Loucy (cell line): ENCODE data around the gene FHDC1.

Source experiments
- H2AFZ ChIP-seq: fragments of 200-600 bp; sonication (generic); 2 replicates; pipeline ENCODE4 v1.6.0; 2016; ENCODE audit warnings: antibody characterized with exemption, mild to moderate bottlenecking, low read length, moderate library complexity
- H3F3A ChIP-seq: fragments of 200-600 bp; 2 replicates; pipeline ENCODE4 v1.6.0; 2016; ENCODE audit warnings: antibody characterized with exemption, low read depth, mild to moderate bottlenecking
- H3K27me3 ChIP-seq: fragments of 200-600 bp; sonication (generic); 2 replicates; pipeline ENCODE4 v1.6.1; 2014; ENCODE audit warnings: low read length, mild to moderate bottlenecking; ENCODE audit not compliant: insufficient read depth, poor library complexity, severe bottlenecking
- H3K36me3 ChIP-seq: fragments of 200-600 bp; sonication (generic); 2 replicates; pipeline ENCODE4 v1.6.1; 2016; ENCODE audit warnings: low read length; ENCODE audit not compliant: insufficient read depth
- H3K4me1 ChIP-seq: fragments of 200-600 bp; sonication (generic); 2 replicates; pipeline ENCODE4 v1.5.1; 2014; ENCODE audit warnings: low read length, mild to moderate bottlenecking; ENCODE audit not compliant: insufficient read depth, poor library complexity, severe bottlenecking
- H3K4me2 ChIP-seq: fragments of 200-600 bp; sonication (generic); 2 replicates; pipeline ENCODE4 v1.6.0; 2014; ENCODE audit warnings: antibody characterized with exemption, low read length, low read depth, mild to moderate bottlenecking; ENCODE audit not compliant: poor library complexity, severe bottlenecking
- H3K4me3 ChIP-seq: fragments of 200-600 bp; sonication (generic); 2 replicates; pipeline ENCODE4 v1.5.1; 2014; ENCODE audit warnings: low read length, mild to moderate bottlenecking, mixed read lengths; ENCODE audit not compliant: poor library complexity, severe bottlenecking
- H3K79me2 ChIP-seq: fragments of 200-600 bp; sonication (generic); 2 replicates; pipeline ENCODE4 v1.6.1; 2014; ENCODE audit warnings: low read length; ENCODE audit not compliant: insufficient read depth
- H3K9ac ChIP-seq: fragments of 200-600 bp; sonication (generic); 2 replicates; pipeline ENCODE4 v1.6.0; 2014; ENCODE audit warnings: mild to moderate bottlenecking, low read depth, low read length, moderate library complexity; ENCODE audit not compliant: poor library complexity, severe bottlenecking
- H3K9me2 ChIP-seq: fragments of 200-600 bp; sonication (generic); replicated peaks from 2 replicates; pipeline ENCODE4 v1.6.1; 2016; ENCODE audit warnings: low read depth, low read length, mixed read lengths
- H3K9me3 ChIP-seq: fragments of 200-600 bp; sonication (generic); 2 replicates; pipeline ENCODE4 v1.6.1; 2014; ENCODE audit warnings: mild to moderate bottlenecking, antibody characterized with exemption, low read length, low read depth; ENCODE audit not compliant: insufficient read depth
- H4K20me1 ChIP-seq: fragments of 200-600 bp; sonication (generic); 2 replicates; pipeline ENCODE4 v1.6.0; 2014; ENCODE audit warnings: antibody characterized with exemption, low read length, mild to moderate bottlenecking; ENCODE audit not compliant: insufficient read depth, poor library complexity, severe bottlenecking
- CTCF ChIP-seq: fragments of 200-600 bp; sonication (generic); conservative IDR thresholded peaks from 2 replicates; pipeline ENCODE4 v1.5.1; 2014; ENCODE audit warnings: mild to moderate bottlenecking, antibody characterized with exemption, low read length
- EZH2phosphoT487 ChIP-seq: fragments of 200-600 bp; IDR thresholded peaks from 2 replicates; pipeline ENCODE4 v1.6.1; 2018; ENCODE audit warnings: antibody characterized with exemption, mild to moderate bottlenecking, moderate library complexity, borderline replicate concordance

FHDC1 gene

GRCh38 chr4:152959080-152959479 lies 23.0 kb downstream of the FHDC1 start:
- no peak overlapping the region for H3K4me2 ChIP-seq
- H3K9me2 ChIP-seq, result no peaks in the 10 kb centered on the region
- no peak overlapping the region for H3K4me3 ChIP-seq
- H4K20me1 ChIP-seq, result no peaks in the 10 kb centered on the region
- no peaks in the 10 kb centered on the region for H3K27me3 ChIP-seq
- H2AFZ ChIP-seq, result no peak overlapping the region
- H3K4me1 ChIP-seq, result peaks cover 6% of the 10 kb centered on the region
- H3K36me3 ChIP-seq, result no peaks in the 10 kb centered on the region
- H3K9ac ChIP-seq, result no peak overlapping the region
- TF ChIP-seq EZH2phosphoT487 (no peak), CTCF (no peak)
- H3K79me2 ChIP-seq, result no peaks in the 10 kb centered on the region
- H3F3A ChIP-seq, result no peaks in the 10 kb centered on the region
- H3K9me3 ChIP-seq, result no peaks in the 10 kb centered on the region

GRCh38 chr4:152960082-152960481 lies 24.0 kb downstream of the FHDC1 start:
- H3K9me3 ChIP-seq, result no peaks in the 10 kb centered on the region

GRCh38 chr4:152961014-152961772 lies 25.1 kb downstream of the FHDC1 start:
- Histone ChIP-seq H3K36me3 (no peaks in the 10 kb centered on the region), H3K9me3 (no peaks in the 10 kb centered on the region), H3K79me2 (no peaks in the 10 kb centered on the region), H3K4me3 (no peak overlapping the region), H3K4me2 (no peak overlapping the region), H3K9ac (no peak overlapping the region), H3K27me3 (no peaks in the 10 kb centered on the region), H2AFZ (no peak overlapping the region), H3F3A (no peaks in the 10 kb centered on the region), H3K4me1 (peaks cover 6% of the 10 kb centered on the region), H3K9me2 (no peaks in the 10 kb centered on the region), H4K20me1 (no peaks in the 10 kb centered on the region)
- TF ChIP-seq CTCF (no peak), EZH2phosphoT487 (no peak)

More at GRCh38 chr4:152960082-152960481, 24.0 kb downstream of the FHDC1 start:
- H3K4me2 ChIP-seq, result no peak overlapping the region
- H2AFZ ChIP-seq, result no peak overlapping the region
- no peak overlapping the region for H3K9ac ChIP-seq
- TF ChIP-seq CTCF (no peak), EZH2phosphoT487 (no peak)
- no peaks in the 10 kb centered on the region for H3F3A ChIP-seq
- H3K36me3 ChIP-seq, result no peaks in the 10 kb centered on the region
- H3K4me3 ChIP-seq, result no peak overlapping the region
- H3K79me2 ChIP-seq, result no peaks in the 10 kb centered on the region
- no peaks in the 10 kb centered on the region for H3K27me3 ChIP-seq
- H4K20me1 ChIP-seq, result no peaks in the 10 kb centered on the region
- H3K4me1 ChIP-seq, result peaks cover 6% of the 10 kb centered on the region
- no peaks in the 10 kb centered on the region for H3K9me2 ChIP-seq
